PC-9 (cell line): Measurements from ENCODE around the gene POLG2.

Experiments
- CTCF ChIP-seq: fragments of 200-600 bp; sonication (generic); conservative IDR thresholded peaks from 2 replicates; pipeline ENCODE4 v1.6.1; 2017; ENCODE audit warnings: mixed run types, antibody characterized with exemption, mild to moderate bottlenecking, moderate library complexity
- EZH2 ChIP-seq: fragments of 200-600 bp; sonication (generic); IDR thresholded peaks from 2 replicates; pipeline ENCODE4 v1.8.0; 2017; ENCODE audit warnings: antibody characterized with exemption, low read depth

- no peak for TF ChIP-seq EZH2
- TF ChIP-seq CTCF = no peak
Measured at GRCh38 chr17:64527914-64528313, 31.1 kb upstream of the POLG2 start.
